NCI-H524 (cell line): ENCODE data around the gene RDH5.
A peak's percentile ranks its signal among the peaks of the same experiment; 100 is the strongest.

Experiments
- DNase-seq, 2 experiments: peaks; one replicate each; lab custom pipeline; 2025; lab: John Stamatoyannopoulos, UW

Gene RDH5, protein sequence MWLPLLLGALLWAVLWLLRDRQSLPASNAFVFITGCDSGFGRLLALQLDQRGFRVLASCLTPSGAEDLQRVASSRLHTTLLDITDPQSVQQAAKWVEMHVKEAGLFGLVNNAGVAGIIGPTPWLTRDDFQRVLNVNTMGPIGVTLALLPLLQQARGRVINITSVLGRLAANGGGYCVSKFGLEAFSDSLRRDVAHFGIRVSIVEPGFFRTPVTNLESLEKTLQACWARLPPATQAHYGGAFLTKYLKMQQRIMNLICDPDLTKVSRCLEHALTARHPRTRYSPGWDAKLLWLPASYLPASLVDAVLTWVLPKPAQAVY

DNA sequence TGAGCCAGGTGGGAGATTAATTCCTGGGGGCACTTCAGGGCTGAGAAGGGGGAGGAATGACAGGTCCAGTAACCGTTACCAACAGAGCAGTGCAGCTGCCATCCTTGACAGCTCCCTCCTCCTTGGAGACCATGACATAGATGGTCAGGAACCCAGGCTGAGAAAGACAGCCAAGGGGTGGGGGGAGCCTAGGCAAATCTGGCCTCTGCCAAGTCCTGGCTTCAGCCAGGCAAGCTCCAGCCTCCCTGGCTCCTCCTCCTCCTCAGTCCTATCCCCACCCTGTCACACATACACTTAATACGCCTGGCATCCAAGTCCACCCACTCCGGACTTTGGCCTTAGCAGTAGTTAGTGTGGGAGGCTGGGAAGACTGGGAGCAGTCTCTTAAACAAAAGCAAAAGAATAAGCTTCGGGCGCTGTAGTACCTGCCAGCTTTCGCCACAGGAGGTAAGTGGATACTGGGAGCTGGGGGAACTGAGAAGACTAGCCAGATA lies at the start of gene RDH5:
TSS of gene RDH5 (plus strand) at position 323 of the 494 bp plus-strand sequence. CDS start 792 bp downstream, outside the sequence.
- DNase-seq = peak; percentile 90 to 95

DNA sequence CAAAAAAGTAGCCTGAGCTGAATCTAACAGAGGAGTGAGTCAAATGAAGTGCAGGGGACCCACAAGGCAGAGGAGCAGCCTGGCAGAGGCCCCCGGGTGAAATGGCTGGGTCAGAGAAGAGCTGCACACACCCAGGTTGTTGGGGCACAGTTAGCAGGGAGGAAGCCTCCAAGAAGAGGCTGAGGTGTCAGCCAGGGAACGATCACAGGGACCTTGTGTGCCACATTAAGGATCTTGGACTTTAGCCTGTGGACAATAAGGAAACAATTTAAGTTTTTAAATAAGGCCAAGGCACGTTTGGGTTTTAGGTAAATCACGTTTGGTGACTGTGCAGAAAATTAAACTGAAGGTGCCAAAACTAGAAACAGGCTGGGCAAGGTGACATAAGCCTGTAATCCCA lies 48.4 kb upstream of the RDH5 start:
- no peak for DNase-seq

DNA sequence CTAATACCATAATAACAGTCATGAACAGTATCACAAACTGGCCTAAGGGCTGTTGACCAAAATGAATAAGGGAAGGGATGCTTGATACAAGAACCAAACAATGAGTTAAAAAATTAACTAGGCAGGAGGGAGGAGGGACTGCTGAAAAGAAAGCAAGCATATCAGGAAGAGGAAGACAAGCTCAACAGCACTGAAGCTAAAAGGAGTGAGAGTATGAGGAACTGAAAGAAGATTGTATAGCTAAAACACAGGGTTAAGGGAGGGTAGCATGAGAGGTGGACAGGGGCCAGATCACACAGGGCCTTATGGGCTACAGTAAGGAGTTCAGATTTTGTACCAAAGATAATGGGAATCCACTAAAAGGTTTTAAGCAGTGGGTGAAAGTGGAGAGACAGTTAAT lies 46.6 kb upstream of the RDH5 start:
- no peak for DNase-seq

DNA sequence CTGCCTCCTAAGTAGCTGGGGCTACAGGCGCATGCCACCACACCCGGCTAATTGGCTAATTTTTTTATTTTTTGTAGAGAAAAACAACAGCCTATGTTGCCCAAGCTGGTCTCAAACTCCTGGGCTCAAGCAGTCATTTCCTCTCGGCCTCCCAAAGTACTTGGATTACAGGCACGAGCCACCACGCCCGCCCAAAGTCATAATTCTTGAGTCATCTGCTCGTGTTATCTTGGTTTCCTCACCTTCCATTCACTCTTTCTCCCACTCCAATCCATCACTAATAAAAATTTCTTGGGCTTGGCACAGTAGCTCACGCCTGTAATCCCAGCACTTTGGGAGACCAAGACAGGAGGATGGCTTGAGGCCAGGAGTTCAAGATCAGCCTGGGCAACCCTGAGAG lies 44.5 kb upstream of the RDH5 start:
- no peak for DNase-seq

DNA sequence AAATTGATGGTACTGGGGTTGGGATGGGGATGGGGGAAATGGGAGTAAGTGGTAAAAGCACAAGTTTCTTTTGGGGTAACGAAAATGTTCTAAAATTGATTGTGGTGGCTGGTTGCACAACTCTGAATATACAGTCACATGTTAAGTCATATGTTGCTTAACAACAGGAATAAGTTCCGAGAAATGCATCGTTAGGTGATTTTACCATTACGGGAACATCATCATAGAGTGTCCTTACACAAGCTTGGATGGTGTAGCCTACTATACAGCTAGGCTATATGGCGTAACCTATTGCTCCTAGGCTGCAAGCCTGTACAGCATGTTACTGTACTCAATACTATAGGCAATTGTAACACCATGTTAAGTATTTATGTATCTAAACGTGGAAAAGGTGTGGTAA lies 43.5 kb upstream of the RDH5 start:
- no peak for DNase-seq

DNA sequence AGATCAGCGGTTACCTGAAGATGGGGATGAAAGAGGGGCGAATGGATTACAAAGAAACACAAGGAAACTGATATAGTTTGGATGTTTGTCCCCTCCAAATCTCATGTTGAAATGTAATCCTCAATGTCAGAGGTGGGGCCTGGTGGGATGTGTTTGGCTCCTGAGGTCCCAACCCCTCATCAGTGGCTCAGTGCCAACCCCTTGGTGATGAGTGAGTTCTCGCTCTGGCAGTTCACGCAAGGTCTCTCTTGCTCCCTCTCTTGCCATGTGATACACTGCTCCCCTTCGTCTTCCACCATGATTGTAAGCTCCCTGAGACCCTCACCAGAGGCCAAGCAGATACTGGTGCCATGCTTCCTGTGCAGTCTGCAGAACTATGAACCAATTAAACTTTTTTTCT lies 40.5 kb upstream of the RDH5 start:
- DNase-seq = no peak

DNA sequence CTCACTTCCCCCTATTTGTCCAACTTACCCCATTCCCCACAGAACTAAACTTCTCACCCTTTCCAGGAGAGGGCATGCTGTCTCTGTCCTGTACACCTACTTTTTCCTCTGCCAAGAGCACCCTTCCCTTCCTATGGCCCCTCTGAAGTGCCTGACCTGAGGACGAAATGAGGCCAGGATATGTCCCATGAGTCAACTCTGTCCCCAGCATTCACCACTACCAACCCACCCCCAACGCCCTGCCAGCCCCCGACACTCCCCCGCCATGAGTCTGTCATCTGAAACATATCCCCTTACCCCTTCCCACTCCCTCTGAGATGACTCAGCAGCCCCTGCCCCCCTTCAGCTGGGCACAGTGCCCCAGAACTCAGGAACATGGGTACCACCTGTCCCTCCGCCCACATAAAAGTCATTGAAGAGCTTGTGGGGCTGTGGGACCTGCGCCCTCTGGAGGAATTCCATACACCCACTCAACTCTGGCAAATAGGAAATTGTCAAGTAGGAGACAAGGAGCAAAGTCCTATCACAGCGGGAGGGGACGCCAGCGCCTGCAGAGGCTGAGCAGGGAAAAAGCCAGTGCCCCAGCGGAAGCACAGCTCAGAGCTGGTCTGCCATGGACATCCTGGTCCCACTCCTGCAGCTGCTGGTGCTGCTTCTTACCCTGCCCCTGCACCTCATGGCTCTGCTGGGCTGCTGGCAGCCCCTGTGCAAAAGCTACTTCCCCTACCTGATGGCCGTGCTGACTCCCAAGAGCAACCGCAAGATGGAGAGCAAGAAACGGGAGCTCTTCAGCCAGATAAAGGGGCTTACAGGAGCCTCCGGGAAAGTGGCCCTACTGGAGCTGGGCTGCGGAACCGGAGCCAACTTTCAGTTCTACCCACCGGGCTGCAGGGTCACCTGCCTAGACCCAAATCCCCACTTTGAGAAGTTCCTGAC lies 38.8 kb upstream of the RDH5 start:
- DNase-seq = peak; percentile 59 to 87

DNA sequence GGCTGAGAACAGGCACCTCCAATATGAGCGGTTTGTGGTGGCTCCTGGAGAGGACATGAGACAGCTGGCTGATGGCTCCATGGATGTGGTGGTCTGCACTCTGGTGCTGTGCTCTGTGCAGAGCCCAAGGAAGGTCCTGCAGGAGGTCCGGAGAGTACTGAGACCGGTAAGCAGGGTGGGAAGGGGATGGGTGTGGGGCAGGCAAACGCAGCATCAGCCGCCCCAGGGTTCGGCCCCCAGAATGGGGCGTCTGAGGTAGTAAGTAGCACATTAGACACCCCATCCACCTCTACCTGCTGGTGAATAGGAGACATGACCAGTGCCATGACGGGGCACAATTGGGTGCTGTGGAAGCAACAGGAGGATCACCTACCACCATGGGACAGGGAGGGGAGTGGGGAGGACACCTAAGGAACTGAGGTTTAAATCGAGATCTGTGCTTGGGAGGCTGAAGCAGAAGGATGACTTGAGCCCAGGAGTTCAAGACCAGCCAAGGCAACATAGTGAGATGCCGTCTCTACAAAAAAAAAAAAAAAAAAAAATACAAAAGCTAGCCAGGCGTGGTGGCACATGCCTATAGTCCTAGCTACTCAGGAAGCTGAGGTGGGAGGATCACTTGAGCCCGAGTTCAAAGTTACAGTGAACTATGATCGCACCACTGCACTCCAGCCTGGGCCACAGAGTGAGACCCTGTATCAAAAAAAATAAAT lies 38.0 kb upstream of the RDH5 start:
- no peak for DNase-seq

DNA sequence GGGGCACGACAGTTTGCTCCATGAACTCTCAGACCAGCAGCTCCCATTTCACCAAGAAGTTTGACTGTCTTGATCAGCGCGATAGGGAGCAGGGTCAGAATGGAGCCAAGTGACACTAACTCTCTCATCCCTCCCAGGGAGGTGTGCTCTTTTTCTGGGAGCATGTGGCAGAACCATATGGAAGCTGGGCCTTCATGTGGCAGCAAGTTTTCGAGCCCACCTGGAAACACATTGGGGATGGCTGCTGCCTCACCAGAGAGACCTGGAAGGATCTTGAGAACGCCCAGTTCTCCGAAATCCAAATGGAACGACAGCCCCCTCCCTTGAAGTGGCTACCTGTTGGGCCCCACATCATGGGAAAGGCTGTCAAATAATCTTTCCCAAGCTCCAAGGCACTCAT lies 36.5 kb upstream of the RDH5 start:
- DNase-seq = no peak

DNA sequence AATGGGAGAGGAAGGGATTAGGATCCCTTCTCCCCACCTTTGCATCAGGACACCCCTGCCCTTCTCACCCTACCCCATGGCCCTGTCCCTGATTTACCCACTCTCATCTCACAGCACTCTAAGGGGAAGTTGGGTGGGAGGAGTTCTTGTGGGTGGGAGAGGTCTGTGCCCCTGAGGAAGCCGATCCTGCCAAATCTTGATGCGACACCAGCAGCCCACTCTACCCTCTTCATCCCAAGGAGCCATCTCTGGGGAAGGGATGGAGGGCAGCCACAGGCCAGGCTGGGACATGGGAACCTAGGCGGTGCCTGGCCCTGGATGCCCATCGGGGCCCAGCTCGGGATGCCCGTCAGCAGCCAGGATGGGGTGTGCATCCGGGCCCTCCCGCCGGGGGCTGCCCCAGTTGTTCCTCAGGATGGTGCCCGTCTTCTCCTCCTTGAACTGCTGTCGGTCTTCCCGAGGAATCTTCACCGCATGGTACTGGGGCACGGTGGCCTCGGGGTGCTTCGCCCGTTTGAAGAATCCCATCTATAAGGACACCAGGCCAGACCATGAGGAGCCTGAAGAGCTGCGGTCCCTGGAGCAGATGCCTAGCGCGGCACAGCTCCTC lies 35.3 kb upstream of the RDH5 start:
- DNase-seq = no peak

DNA sequence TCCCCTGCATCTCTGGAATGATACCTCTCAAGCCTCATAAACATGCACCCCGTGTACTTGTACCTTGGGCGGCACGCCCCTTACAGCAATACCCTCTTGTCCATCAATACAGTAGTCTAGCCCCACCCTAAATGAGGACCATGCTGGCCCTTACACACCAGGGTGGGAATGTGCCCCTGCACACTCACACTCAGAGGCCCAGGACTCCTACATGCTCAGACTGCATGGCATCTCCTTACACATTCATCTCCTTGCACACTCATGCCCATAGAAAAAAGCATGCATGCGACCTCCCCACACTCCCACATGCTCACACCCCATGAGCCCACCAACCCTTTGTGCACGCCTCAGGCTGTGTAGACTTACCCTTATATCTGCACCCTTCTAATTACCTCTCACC lies 34.5 kb upstream of the RDH5 start:
- DNase-seq = no peak

DNA sequence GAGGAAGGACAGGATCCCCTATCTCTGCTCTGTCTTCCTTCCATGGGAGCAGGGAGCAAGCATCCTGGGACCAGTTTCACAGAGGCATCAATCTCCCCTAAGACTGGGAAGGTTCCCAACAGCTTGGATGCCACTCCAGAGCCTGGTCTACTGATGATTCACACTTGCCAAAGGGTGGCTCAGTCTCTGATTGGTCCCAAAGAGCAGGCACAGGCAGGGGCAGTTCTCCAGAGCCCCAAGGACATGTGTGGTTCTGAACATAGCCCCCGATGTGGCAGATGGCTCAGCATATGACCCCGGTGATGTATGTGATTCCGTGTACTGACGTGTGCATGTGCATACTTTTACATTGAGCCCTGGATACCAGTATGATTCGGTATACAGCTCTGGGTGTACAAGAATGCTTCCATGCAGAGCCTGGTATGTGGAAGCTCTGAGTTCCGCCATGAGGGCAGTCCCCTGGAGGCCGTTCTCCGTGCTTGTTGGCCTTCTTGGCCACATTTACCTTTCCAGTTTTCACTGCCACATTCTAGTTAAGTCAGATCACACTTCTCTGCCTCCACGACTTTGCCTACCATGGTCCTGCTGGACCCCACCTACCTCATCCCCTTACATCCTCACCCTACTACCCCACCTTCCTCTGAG lies 33.7 kb upstream of the RDH5 start:
- DNase-seq = no peak

DNA sequence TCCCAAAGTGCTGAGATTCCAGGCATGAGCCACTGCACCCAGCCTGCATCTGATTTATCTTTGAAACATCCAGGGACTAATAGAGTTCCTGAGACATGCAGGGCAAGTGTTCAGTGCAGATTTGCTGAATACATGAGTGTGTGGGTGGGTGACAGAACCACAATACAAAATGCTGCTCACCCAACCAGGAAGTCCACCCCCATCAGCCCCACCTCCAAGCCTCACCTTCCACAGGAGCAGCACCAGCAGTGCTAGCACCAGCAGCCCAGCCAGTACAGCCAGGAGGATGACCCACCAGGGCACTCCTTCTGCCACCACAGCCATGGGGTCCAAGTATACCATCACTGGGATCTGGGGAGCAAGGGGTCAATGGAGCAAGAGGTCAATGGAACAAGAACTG lies 32.4 kb upstream of the RDH5 start:
- no peak for DNase-seq

DNA sequence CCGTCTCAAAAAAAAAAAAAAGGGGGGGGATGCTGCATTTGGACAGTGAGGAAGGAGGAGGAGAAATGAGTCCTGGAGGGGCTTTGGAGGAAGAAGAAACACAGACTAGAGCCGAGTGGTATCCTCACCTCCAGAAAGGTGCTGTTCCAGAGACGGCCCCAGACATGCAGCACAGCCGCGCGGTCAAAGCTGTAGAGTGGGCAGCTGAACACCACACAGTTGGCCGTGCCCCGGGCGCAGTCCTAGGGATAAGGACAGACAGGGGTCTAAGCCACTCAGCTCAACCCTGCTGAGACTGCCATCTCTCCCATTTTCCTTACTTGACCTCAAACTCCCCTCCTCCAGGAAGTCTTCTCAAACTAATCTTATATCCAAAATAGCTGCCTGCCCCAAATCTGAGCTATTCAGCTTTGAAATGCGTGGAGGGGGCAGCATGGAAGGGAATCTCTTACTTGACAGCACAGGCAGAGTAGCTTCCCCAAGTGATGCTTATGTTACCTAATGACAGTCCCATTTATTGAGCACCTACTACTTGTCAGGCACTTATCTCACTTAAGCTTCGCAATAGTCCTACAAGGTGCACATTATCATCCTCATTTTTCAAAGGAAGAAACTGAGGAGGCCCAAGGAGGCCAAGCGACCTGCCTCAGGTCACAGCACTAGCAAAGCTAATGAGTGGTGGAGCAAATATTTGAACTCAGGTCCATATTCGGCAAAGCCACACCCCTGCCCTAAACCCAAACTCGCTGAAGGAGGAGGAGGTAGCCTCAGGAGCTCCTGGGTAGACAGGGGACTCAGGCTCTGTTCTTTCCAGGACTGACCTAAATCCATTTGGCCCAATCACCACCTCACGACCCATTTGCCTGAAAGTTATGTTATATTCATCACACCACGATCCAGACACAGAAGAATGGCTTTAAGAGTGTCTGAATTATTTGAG lies 31.2 kb upstream of the RDH5 start:
- DNase-seq = no peak

DNA sequence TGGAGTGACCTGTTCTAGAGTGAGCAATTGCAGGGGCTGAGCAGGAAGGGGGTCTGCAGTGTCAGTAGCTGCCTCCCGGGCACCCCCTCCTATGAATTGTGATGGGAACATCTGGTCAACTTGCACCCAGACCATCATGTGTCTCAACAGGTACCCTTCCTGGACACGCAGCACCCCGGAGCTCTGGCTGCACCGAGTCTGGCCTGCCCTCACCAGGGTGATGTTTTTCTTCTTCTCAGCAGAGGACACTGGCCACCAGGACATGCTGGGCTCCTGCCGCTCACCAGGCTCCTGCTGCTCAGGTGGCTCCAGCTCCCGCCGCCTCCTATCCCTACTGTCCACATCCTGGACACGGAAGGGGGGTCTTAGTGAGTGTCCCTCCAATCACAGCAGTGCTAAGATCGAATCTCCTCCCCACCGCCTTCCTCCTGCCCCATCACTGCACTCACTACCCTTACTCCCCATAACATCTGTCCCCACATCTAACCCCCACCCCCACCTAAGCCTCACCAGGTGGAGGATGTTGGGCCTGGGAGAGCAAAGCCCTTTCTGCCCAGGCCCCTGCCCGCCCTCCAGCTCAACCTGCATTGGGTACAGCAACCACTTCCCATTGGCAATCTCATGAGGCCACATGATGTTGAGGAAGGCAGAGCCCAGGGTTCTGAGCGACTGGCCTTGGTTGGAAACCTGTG lies 27.4 kb upstream of the RDH5 start:
- DNase-seq = no peak

DNA sequence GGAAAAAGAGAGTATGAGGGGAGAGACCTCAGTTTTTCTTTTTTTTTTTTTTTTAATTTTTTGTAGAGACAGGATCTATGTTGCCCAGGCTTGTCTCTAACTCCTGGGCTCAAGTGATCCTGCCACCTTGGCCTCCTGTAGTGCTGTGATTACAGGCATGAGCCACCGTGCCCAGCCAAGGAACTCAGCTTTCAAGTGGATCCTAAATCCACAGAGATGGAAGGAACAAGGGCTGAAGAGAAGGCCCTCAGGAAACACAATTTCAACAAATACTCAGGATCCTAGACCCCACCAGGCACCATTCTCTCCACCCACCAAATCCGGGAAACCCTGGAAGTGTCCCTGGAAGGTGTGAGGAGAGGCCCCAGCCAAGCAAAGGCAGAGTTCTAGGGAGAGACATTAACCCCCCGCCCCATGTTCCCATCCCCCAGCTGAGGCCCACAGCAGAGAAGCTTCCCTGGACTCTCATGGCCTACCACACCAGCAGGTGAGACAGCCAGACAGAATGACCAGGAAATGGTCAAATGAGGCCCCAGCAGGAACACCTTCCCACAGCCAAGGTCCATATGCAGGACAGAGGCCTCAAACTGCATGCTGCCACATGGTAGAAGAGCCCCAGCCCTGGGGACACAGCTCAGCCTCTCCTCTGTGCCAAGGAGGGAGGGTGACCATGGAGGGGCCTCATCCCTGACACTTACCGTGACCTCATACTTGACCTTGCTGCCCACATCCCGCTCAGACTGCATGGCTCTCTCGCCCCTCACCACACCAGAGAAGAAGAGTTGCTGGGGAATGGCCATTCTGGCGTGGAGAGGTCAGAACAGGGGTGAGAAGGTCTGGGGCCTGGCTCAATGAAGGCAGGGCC lies 26.6 kb upstream of the RDH5 start:
- DNase-seq = no peak

DNA sequence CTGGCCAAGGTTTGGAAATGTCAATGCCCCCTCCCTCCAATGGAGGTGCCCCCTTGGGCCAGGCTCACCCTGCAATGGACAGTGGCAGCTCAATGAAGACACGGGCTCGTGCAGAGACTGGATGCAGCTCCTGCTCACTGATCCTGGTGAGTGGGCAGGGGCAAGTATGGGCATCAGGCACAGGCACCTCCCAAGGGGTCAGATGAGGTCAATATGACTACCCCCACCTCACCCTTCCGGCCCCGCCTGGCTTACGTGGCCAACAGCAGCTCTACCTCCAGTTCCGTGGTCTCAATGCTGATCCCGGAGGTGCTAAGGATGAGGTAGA lies 26.0 kb upstream of the RDH5 start:
- DNase-seq = no peak

DNA sequence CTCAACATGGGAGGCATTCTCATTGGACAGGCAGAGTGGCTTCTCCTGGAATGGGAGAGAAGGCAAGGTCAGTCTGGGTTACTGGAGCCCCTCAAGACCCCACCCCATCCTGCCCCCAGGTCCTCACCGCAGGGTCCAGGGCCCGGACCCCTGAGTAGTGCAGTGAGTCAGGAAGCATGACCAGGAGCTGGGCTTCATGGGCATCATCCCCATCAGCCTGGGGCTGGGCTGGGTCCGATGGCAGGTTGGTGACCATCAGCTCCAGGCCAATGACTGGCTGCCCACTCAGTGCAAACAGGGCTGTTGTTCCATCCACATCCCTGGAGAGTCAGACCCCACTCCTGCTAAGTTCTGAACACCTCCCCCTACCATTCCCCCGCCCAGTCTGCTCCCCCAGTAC lies 25.5 kb upstream of the RDH5 start:
- no peak for DNase-seq

DNA sequence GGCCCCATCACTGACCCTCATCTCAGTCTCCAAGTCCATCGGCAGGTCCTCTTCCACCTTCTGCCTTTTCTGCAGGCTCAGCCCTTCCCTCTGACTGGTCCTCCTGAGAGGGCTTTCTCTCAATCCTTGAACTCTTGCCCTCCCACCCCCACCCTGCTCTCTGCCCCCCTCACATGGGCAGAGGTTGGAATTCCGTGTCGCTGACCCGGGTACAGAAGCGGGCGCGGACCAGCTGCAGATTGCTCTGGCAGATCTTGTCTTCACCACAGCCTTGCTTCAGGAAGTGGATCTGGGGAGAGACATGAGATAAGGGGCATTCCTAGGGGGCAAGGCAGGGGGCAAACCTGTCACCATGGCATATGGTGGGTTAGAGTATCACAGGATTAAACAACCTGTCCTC lies 24.8 kb upstream of the RDH5 start:
- no peak for DNase-seq
